Heart left ventricle (tissue), 16 donors: Measurements from ENCODE around the gene OR3A3. TPM values are rescaled to one million over a fixed set of nuclear protein-coding genes. Genes with fewer than 3 reads are reported as not detected.
A peak's percentile ranks its signal among the peaks of the same experiment; 100 is the strongest.
"Not testable (repeated sequence)": the region's sequence is repeated elsewhere in the genome, so short reads cannot be mapped to it uniquely, and the experiment has no call there.

Source experiments
- ATAC-seq, 4 donors: fragments of 200-7000 bp; cut with Tn5 transposase; one replicate each; pipeline ENCODE4 v1.9.1; 2020 to 2022; ENCODE audit warnings: moderate library complexity in 4 of 4, mild to moderate bottlenecking in 3 of 4, moderate number of reproducible peaks in 1 of 4
- DNase-seq, 5 donors: peaks; one replicate each; pipeline ENCODE4 v3.0.0-alpha.2; 2020
- H3K27ac ChIP-seq, 12 donors: fragments of 200-600 bp; sonication (generic) in 4 of 12; one replicate each; pipeline versions ENCODE4 v1.5.0 to v1.8.0; 2016 to 2022; ENCODE audit warnings: mild to moderate bottlenecking in 2 of 12
- H3K27me3 ChIP-seq, 9 donors: fragments of 200-600 bp; sonication (generic) in 2 of 9; one replicate each; pipeline versions ENCODE4 v1.5.1 to v1.8.0; 2016 to 2022; ENCODE audit warnings: mild to moderate bottlenecking in 3 of 9
- H3K36me3 ChIP-seq, 9 donors: fragments of 200-600 bp; sonication (generic) in 2 of 9; one replicate each; pipeline versions ENCODE4 v1.5.0 to v1.8.0; 2018 to 2022; ENCODE audit warnings: mild to moderate bottlenecking in 2 of 9
- H3K4me1 ChIP-seq, 12 donors: fragments of 200-600 bp; sonication (generic) in 4 of 12; one replicate each; pipeline versions ENCODE4 v1.5.0 to v1.8.0; 2016 to 2022; ENCODE audit warnings: mild to moderate bottlenecking in 3 of 12
- H3K4me3 ChIP-seq, 12 donors: fragments of 200-600 bp; sonication (generic) in 4 of 12; one replicate each; pipeline versions ENCODE4 v1.5.0 to v1.8.0; 2017 to 2022; ENCODE audit warnings: mild to moderate bottlenecking in 9 of 12, moderate library complexity in 4 of 12
- H3K9me3 ChIP-seq, 12 donors: fragments of 200-600 bp; sonication (generic) in 4 of 12; one replicate each; pipeline versions ENCODE4 v1.5.0 to v1.8.0; 2016 to 2022; ENCODE audit warnings: mild to moderate bottlenecking in 1 of 12
- CTCF ChIP-seq, 12 donors: fragments of 200-600 bp; sonication (generic) in 4 of 12; IDR thresholded peaks; one replicate each; pipeline versions ENCODE4 v1.5.0 to v1.8.0; 2018 to 2022; ENCODE audit warnings: antibody characterized with exemption in 12 of 12, mild to moderate bottlenecking in 5 of 12
- POLR2A ChIP-seq, 2 donors: fragments of 450-650 bp; IDR thresholded peaks; one replicate each; pipeline ENCODE4 v1.6.1; 2017; ENCODE audit warnings: antibody characterized with exemption in 2 of 2, mild to moderate bottlenecking in 2 of 2, moderate library complexity in 2 of 2
- WGBS, 4 donors: extraction: QIAGEN DNeasy Blood & Tissue Kit in 2 of 4; methylation state at CpG; one replicate each; pipeline versions ENCODE4 v1.1.5 to v1.1.7; 2013 to 2018; 5-methylcytosine and 5-hydroxymethylcytosine counted together
- intact Hi-C, 10 donors: fragments of 100-400 bp; cut with DNase I; formaldehyde crosslinking; loops; one replicate each; pipeline versions ENCODE4 v1.11.1 to v1.14.2; 2022
- polyA plus RNA-seq, 2 donors: library from polyadenylated mRNA; stranded (reverse); fragments of 200-250 nt; gene quantifications; one replicate each; pipeline ENCODE4 v1.2.3, GENCODE V29; 2013
- total RNA-seq, 9 donors: library from RNA; depleted of rRNA in 2 of 9; stranded (reverse); fragments of >200 nt in 2 of 9; fragmentation: NEBNext Ultra II Directional in 3 of 9; extraction: Animal tissue kit (Norgen Biotek cat#: 25700) in 3 of 9; gene quantifications; one replicate each; pipeline versions ENCODE4 v1.1.0 to v1.2.4, GENCODE V29; 2016 to 2023
- donor health status: ischemic (EF 13 %, LVEDD 7.1; RV severe dilation, severe dysfunction).
- donor health status: healthy with polysubstance abuse.
- donor health status: DM: no; HTN: yes; CAD: no.
- donor health status: DM: no; HTN: no; CAD: no.
- donor health status: ischemic (EF 25% LVEDD 6.9; RV normal size, moderate dysfunction).
- donor health status: ischemic (EF 25% LVEDD 5.7; RV mildly dilated, moderate dysfunction).
- donor health status: healthy.
- donor health status: DM: yes; HTN: yes; CAD: no.
- donor health status: ischemic (EF 35%, LVEDD 5.7; RV mildly dilated, moderate dysfunction).
- donor health status: nonischemic (EF 11% LVEDD 7.7; RV severe dilation, severe dysfunction).
- donor health status: DM: yes; HTN: yes; CAD: no.
- donor health status: PGD.
- donor health status: ischemic (EF 29% LVEDD 5.4; RV normal size, mild dysfunction).
- donor health status: nonischemic (EF 23%, LVEDD 6.1; RV moderate dilation, normal function).

OR3A3 gene
- total and polyA plus RNA-seq, 11 donors, result not detected

GRCh38 chr17:3418222-3418621 lies 7.1 kb downstream of the OR3A3 start:
- Histone ChIP-seq H3K27me3 (peaks cover 0 to 2% (median 0%) of the 10 kb centered on the region in 9 donors), H3K9me3 (peaks cover 0 to 4% (median 0%) of the 10 kb centered on the region in 12 donors), H3K36me3 (no peaks in the 10 kb centered on the region), H3K4me3 (no peak overlapping the region), H3K27ac (no peak overlapping the region), H3K4me1 (no peaks in the 10 kb centered on the region)
- intact Hi-C loops, result no loop called here
- 43 to 82% (median 65%) methylated on average over 2 of the region's 2 CpGs for WGBS, 4 donors
- ATAC-seq (no peak), DNase-seq (no peak)
- TF ChIP-seq POLR2A (IDR thresholded peaks at IDR 0.05) (no peak), CTCF (IDR thresholded peaks at IDR 0.05) (no peak)

DNA sequence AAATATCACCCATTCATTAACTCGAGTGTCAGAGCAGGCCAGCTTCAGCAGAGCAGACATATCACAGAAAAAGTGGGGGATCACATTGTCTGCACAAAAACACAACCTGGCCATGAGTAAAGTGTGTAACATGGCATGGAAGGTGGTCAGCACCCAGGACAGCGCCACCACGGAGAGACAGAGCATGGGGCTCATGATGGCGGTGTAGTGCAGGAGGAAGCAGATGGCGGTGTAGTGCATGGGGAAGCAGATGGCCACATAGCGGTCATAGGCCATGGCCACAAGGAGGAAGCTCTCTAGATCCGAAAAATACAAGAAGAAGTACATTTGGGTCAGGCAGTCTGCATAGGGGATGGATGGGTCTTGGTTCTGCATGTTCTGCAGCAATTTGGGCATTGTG lies 22.0 kb downstream of the OR3A3 start:
- intact Hi-C loops, DNase-seq, H3K36me3 ChIP-seq, H3K4me1 ChIP-seq, H3K27ac ChIP-seq, H3K4me3 ChIP-seq, H3K27me3 ChIP-seq: not testable (repeated sequence)
- peaks cover 0 to 16% (median 0%) of the 10 kb centered on the region in 12 donors for H3K9me3 ChIP-seq
- ATAC-seq, result peak in 1 of 4 donors; percentile 42
- 21 to 33% (median 27%) methylated on average over 7 of the region's 7 CpGs for WGBS, 4 donors

DNA sequence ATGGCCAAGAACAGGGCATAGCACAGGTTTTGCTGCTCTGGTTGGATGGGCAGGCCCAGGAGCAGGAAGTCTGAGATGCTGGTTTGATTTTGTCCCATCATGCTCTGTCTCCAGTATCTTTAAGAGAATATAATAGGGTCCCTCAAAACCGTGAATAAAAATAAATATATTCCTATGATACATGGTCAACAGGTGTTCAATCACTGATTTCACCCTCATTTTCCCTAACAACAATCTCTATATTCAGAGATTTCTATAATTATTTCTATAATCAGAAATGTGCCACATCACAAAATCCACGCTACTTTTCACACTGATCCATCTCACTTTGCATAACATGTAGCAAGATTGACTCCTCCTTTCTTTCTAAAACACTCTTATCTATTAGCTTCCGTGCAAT lies 22.6 kb downstream of the OR3A3 start, which contains the start of gene OR1E2:
Gene OR1E2 (minus strand): TSS at position 101 of the 400 bp plus-strand sequence. CDS start 0 bp downstream, at position 101.
- Histone ChIP-seq H3K27me3 (peaks cover 0 to 4% (median 0%) of the 10 kb centered on the region in 9 donors), H3K9me3 (peaks cover 0 to 16% (median 0%) of the 10 kb centered on the region in 12 donors), H3K4me3 (no peak within 1 kb of the TSS), H3K27ac (no peak within 1 kb of the TSS), H3K4me1 (no peaks in the 10 kb centered on the region), H3K36me3 (no peaks in the 10 kb centered on the region)
- no peak for TF ChIP-seq POLR2A (IDR thresholded peaks at IDR 0.05)
- intact Hi-C loops, result no loop called here
- DNase-seq (no peak), ATAC-seq (no peak)
- WGBS, 4 donors, result 68 to 73% (median 69%) methylated on average over 3 of the region's 3 CpGs

GRCh38 chr17:3438368-3438767 lies 27.2 kb downstream of the OR3A3 start:
- peaks cover 0 to 6% (median 0%) of the 10 kb centered on the region in 9 donors for H3K27me3 ChIP-seq
- no peak overlapping the region for H3K4me3 ChIP-seq
- H3K36me3 ChIP-seq, result no peaks in the 10 kb centered on the region
- no peak overlapping the region for H3K27ac ChIP-seq
- DNase-seq (no peak), ATAC-seq (no peak)
- TF ChIP-seq CTCF (IDR thresholded peaks at IDR 0.05) (no peak), POLR2A (IDR thresholded peaks at IDR 0.05) (no peak)
- H3K4me1 ChIP-seq, result no peaks in the 10 kb centered on the region
- 43 to 66% (median 49%) methylated on average over 1 of the region's 1 CpG for WGBS, 4 donors
- intact Hi-C loops, result no loop called here
- H3K9me3 ChIP-seq, result no peaks in the 10 kb centered on the region

GRCh38 chr17:3440451-3440850 lies 29.3 kb downstream of the OR3A3 start:
- no peak for ATAC-seq
- intact Hi-C loops, result no loop called here
- H3K4me3 ChIP-seq, result no peak overlapping the region

More at GRCh38 chr17:3440451-3440850, 29.3 kb downstream of the OR3A3 start:
- no peak overlapping the region for H3K27ac ChIP-seq
- TF ChIP-seq CTCF (IDR thresholded peaks at IDR 0.05) (no peak), POLR2A (IDR thresholded peaks at IDR 0.05) (no peak)
- H3K4me1 ChIP-seq, result no peaks in the 10 kb centered on the region
- 54 to 69% (median 64%) methylated on average over 2 of the region's 2 CpGs for WGBS, 4 donors
- no peak for DNase-seq
- H3K27me3 ChIP-seq, result peaks cover 0 to 6% (median 0%) of the 10 kb centered on the region in 9 donors
- no peaks in the 10 kb centered on the region for H3K36me3 ChIP-seq
- no peaks in the 10 kb centered on the region for H3K9me3 ChIP-seq
